HEK293T (cell line): Measurements from ENCODE around the gene P2RX3.

ENCODE experiments used
- ARNT ChIP-seq: fragments of 450-650 bp; IDR thresholded peaks from 2 replicates; pipeline ENCODE4 v1.6.1; 2017; ENCODE audit warnings: mild to moderate bottlenecking
- BHLHE40 ChIP-seq: fragments of 450-650 bp; IDR thresholded peaks from 2 replicates; pipeline ENCODE4 v1.6.1; 2016; ENCODE audit warnings: mild to moderate bottlenecking, moderate library complexity, borderline replicate concordance
- ELF4 ChIP-seq: fragments of 450-650 bp; IDR thresholded peaks from 2 replicates; pipeline ENCODE4 v1.6.1; 2017; ENCODE audit warnings: antibody characterized with exemption
- FOXA1 ChIP-seq: fragments of 450-650 bp; IDR thresholded peaks from 2 replicates; pipeline ENCODE4 v1.6.1; 2016; ENCODE audit warnings: mild to moderate bottlenecking
- FOXK2 ChIP-seq: fragments of 450-650 bp; IDR thresholded peaks from 2 replicates; pipeline ENCODE4 v1.6.1; 2016; ENCODE audit warnings: mild to moderate bottlenecking
- FOXM1 ChIP-seq: fragments of 450-650 bp; IDR thresholded peaks from 2 replicates; pipeline ENCODE4 v1.6.1; 2017; ENCODE audit warnings: mild to moderate bottlenecking, borderline replicate concordance
- HDGF ChIP-seq: fragments of 450-650 bp; IDR thresholded peaks from 2 replicates; pipeline ENCODE4 v1.6.1; 2017; ENCODE audit warnings: antibody characterized with exemption, borderline replicate concordance
- L3MBTL2 ChIP-seq: fragments of 450-650 bp; conservative IDR thresholded peaks from 2 replicates; pipeline ENCODE4 v1.6.1; 2016; ENCODE audit warnings: mild to moderate bottlenecking
- LEF1 ChIP-seq: fragments of 450-650 bp; IDR thresholded peaks from 2 replicates; pipeline ENCODE4 v1.6.1; 2017; ENCODE audit warnings: mild to moderate bottlenecking, borderline replicate concordance
- NFRKB ChIP-seq: fragments of 450-650 bp; IDR thresholded peaks from 2 replicates; pipeline ENCODE4 v1.6.1; 2016; ENCODE audit warnings: mild to moderate bottlenecking, moderate library complexity
- PKNOX1 ChIP-seq: fragments of 450-650 bp; IDR thresholded peaks from 2 replicates; pipeline ENCODE4 v1.6.1; 2016
- SP1 ChIP-seq: fragments of 450-650 bp; IDR thresholded peaks from 2 replicates; pipeline ENCODE4 v1.6.1; 2017
- TARDBP ChIP-seq: fragments of 450-650 bp; IDR thresholded peaks from 2 replicates; pipeline ENCODE4 v1.6.1; 2016
- ZNF384 ChIP-seq: fragments of 450-650 bp; IDR thresholded peaks from 2 replicates; pipeline ENCODE4 v1.6.1; 2016

- no peak for TF ChIP-seq FOXM1
- TF ChIP-seq SP1, result no peak
- no peak for TF ChIP-seq NFRKB
- TF ChIP-seq BHLHE40, result no peak
- no peak for TF ChIP-seq FOXA1
- TF ChIP-seq ARNT, result no peak
- no peak for TF ChIP-seq TARDBP
- no peak for TF ChIP-seq PKNOX1
- TF ChIP-seq L3MBTL2, result no peak
- no peak for TF ChIP-seq ELF4
- no peak for TF ChIP-seq LEF1
- no peak for TF ChIP-seq FOXK2
- TF ChIP-seq HDGF, result no peak
- TF ChIP-seq ZNF384, result no peak
Measured at GRCh38 chr11:57386178-57386940, 48.2 kb downstream of the P2RX3 start.
